HepG2 (cell line): ENCODE measurements around the gene ELL. TPM values are rescaled to one million over a fixed set of nuclear protein-coding genes. Genes with fewer than 3 reads are reported as not detected.

Source experiments
- ATAC-seq: fragments of 200-7000 bp; cut with Tn5 transposase; 3 replicates; pipeline ENCODE4 v1.9.1; 2020; ENCODE audit warnings: mild to moderate bottlenecking, moderate library complexity
- BruUV-seq: library from RNA; stranded (reverse); fragments of 400-500 nt; replicated peaks from 2 replicates; lab custom pipeline; 2021; lab: Mats Ljungman, UMichigan
- CTCF ChIA-PET: fragments of 300-600 bp; formaldehyde crosslinking; extraction: SDS; loops from one replicate; lab custom pipeline; 2021; ENCODE audit warnings: low total read pairs, inconsistent platforms, low intra/inter-chr PET ratio; lab: Yijun Ruan, JAX
- POLR2A ChIA-PET: fragments of 350-600 bp; sonication (Branson Sonifier 250); formaldehyde crosslinking; loops from one replicate; lab custom pipeline; 2020; ENCODE audit warnings: antibody characterized with exemption, inconsistent platforms; lab: Yijun Ruan, JAX
- DNase-seq: peaks from one replicate; pipeline ENCODE4 v3.0.0-alpha.2; 2015; ENCODE audit warnings: low spot score
- FAIRE-seq: peaks from 3 replicates; lab custom pipeline; 2011; peaks lifted over from hg19 to GRCh38; lab: Jason Lieb, UNC
- H2AFZ ChIP-seq: one replicate; pipeline ENCODE4 v1.6.1; 2011; ENCODE audit warnings: low read length, inconsistent platforms
- H3K27ac ChIP-seq: fragments of 300-600 bp; 3 replicates; pipeline ENCODE4 v1.8.0; 2011; ENCODE audit warnings: mixed run types, mild to moderate bottlenecking, mixed read lengths, low read length, inconsistent platforms; ENCODE audit not compliant: insufficient read depth; ENCODE audit errors: extremely low read length
- H3K27me3 ChIP-seq, 2 experiments: fragments of 200-600 bp in 1 of 2; 2 replicates in 1 of 2; 3 replicates in 1 of 2; pipeline versions ENCODE4 v1.6.0 to v1.8.0; 2011; ENCODE audit warnings: low read length in 2 of 2, mild to moderate bottlenecking in 2 of 2, moderate library complexity in 2 of 2, inconsistent platforms in 1 of 2; ENCODE audit not compliant: insufficient read depth in 2 of 2, control insufficient read depth in 1 of 2
- H3K36me3 ChIP-seq, 2 experiments: fragments of 200-600 bp in 1 of 2; replicated peaks in 1 of 2; 2 replicates in 1 of 2; 3 replicates in 1 of 2; pipeline versions ENCODE4 v1.5.1 to v1.8.0; 2011; ENCODE audit warnings: low read length in 2 of 2, inconsistent platforms in 1 of 2; ENCODE audit not compliant: insufficient read depth in 2 of 2, control insufficient read depth in 1 of 2
- H3K4me1 ChIP-seq: 2 replicates; pipeline ENCODE4 v1.5.1; 2012; ENCODE audit warnings: low read length, inconsistent platforms; ENCODE audit not compliant: insufficient read depth
- H3K4me2 ChIP-seq: 2 replicates; pipeline ENCODE4 v1.6.0; 2011; ENCODE audit warnings: low read depth, low read length, inconsistent platforms
- H3K4me3 ChIP-seq, 3 experiments: fragments of 200-600 bp in 1 of 3; sonication (generic), shearing (Covaris generic) in 1 of 3; replicated peaks in 1 of 3; 2 replicates each; pipeline ENCODE4 v1.5.1; 2011 to 2016; ENCODE audit warnings: low read length in 3 of 3, inconsistent platforms in 2 of 3, low read depth in 2 of 3, mild to moderate bottlenecking in 2 of 3, control low read depth in 1 of 3, mixed read lengths in 1 of 3; ENCODE audit not compliant: insufficient read depth in 1 of 3
- H3K79me2 ChIP-seq: one replicate; pipeline ENCODE4 v1.6.1; 2011; ENCODE audit warnings: low read length, inconsistent platforms; ENCODE audit not compliant: insufficient read depth
- H3K9ac ChIP-seq: 2 replicates; pipeline ENCODE4 v1.6.0; 2011; ENCODE audit warnings: mild to moderate bottlenecking, low read depth, low read length, inconsistent platforms; ENCODE audit not compliant: insufficient read depth
- H3K9me3 ChIP-seq: 2 replicates; pipeline ENCODE4 v1.5.1; 2012; ENCODE audit warnings: mild to moderate bottlenecking, low read length
- H4K20me1 ChIP-seq: 2 replicates; pipeline ENCODE4 v1.6.0; 2011; ENCODE audit warnings: inconsistent platforms, mild to moderate bottlenecking, low read length, moderate library complexity; ENCODE audit not compliant: insufficient read depth
- CTCF ChIP-seq: sonication (generic); formaldehyde crosslinking; IDR thresholded peaks from 2 replicates; pipeline ENCODE4 v1.5.0; 2020; ENCODE audit warnings: mild to moderate bottlenecking, missing genetic modification reagents, moderate library complexity
- DNMT1 ChIP-seq: sonication (generic); formaldehyde crosslinking; IDR thresholded peaks from 2 replicates; pipeline ENCODE4 v1.5.1; 2020; ENCODE audit warnings: mild to moderate bottlenecking, missing genetic modification reagents
- FOXM1 ChIP-seq: sonication (generic); formaldehyde crosslinking; IDR thresholded peaks from 2 replicates; pipeline ENCODE4 v1.5.0; 2020; ENCODE audit warnings: missing genetic modification reagents
- HINFP ChIP-seq: sonication (generic); formaldehyde crosslinking; IDR thresholded peaks from 2 replicates; pipeline ENCODE4 v1.4.0; 2020; ENCODE audit warnings: low read depth, mild to moderate bottlenecking, missing genetic modification reagents
- HNRNPL ChIP-seq: fragments of 200-400 bp; formaldehyde crosslinking; IDR thresholded peaks from 2 replicates; pipeline ENCODE4 v1.6.1; 2017; ENCODE audit warnings: mild to moderate bottlenecking, low read depth, low read length
- NR3C1 ChIP-seq: sonication (generic); formaldehyde crosslinking; IDR thresholded peaks from 2 replicates; pipeline ENCODE4 v1.4.0; 2020; ENCODE audit warnings: missing genetic modification reagents
- RBFOX2 ChIP-seq: fragments of 200-400 bp; formaldehyde crosslinking; IDR thresholded peaks from 2 replicates; pipeline ENCODE4 v1.6.1; 2017; ENCODE audit warnings: low read depth, mild to moderate bottlenecking, low read length
- SNAPC5 ChIP-seq: sonication (generic); formaldehyde crosslinking; IDR thresholded peaks from 2 replicates; pipeline ENCODE4 v1.8.1; 2023; ENCODE audit warnings: mild to moderate bottlenecking, missing genetic modification reagents, borderline replicate concordance
- TP53 ChIP-seq: sonication (generic); formaldehyde crosslinking; conservative IDR thresholded peaks from 2 replicates; pipeline ENCODE4 v1.4.0; 2020; ENCODE audit warnings: missing genetic modification reagents
- ZBTB38 ChIP-seq: sonication (generic); formaldehyde crosslinking; IDR thresholded peaks from 2 replicates; pipeline ENCODE4 v1.5.1; 2020; ENCODE audit warnings: mild to moderate bottlenecking, missing genetic modification reagents
- ZNF160 ChIP-seq: sonication (generic); formaldehyde crosslinking; IDR thresholded peaks from 2 replicates; pipeline ENCODE4 v1.8.0; 2022; ENCODE audit warnings: mild to moderate bottlenecking, inconsistent platforms, missing genetic modification reagents
- ZNF275 ChIP-seq: sonication (generic); formaldehyde crosslinking; IDR thresholded peaks from 2 replicates; pipeline ENCODE4 v1.8.0; 2022; ENCODE audit warnings: missing genetic modification reagents, mild to moderate bottlenecking, inconsistent platforms, borderline replicate concordance
- ZNF44 ChIP-seq: sonication (generic); formaldehyde crosslinking; IDR thresholded peaks from 2 replicates; pipeline ENCODE4 v1.5.1; 2020; ENCODE audit warnings: mild to moderate bottlenecking, missing genetic modification reagents
- ZNF558 ChIP-seq: sonication (generic); formaldehyde crosslinking; IDR thresholded peaks from 2 replicates; pipeline ENCODE4 v1.9.0; 2022; ENCODE audit warnings: mild to moderate bottlenecking, missing genetic modification reagents, borderline replicate concordance
- ZNF598 ChIP-seq: sonication (generic); formaldehyde crosslinking; IDR thresholded peaks from 2 replicates; pipeline ENCODE4 v1.5.1; 2020; ENCODE audit warnings: mild to moderate bottlenecking, missing genetic modification reagents, borderline replicate concordance
- WGBS: methylation state at CpG from one replicate; pipeline ENCODE4 v1.1.6; 2017; ENCODE audit warnings: low lambda C conversion rate; 5-methylcytosine and 5-hydroxymethylcytosine counted together
- in situ Hi-C: cut with HindIII; loops from 2 replicates; pipeline ENCODE4 v1.10.0; 2017; ENCODE audit warnings: low pct_unique_long_range_greater_than_20kb; ENCODE audit not compliant: extremely low pct_ligation_motif_present
- intact Hi-C: fragments of 100-400 bp; cut with micrococcal nuclease; formaldehyde crosslinking; loops from one replicate; pipeline ENCODE4 v1.10.0; 2022; ENCODE audit not compliant: unreplicated experiment
- polyA plus RNA-seq, 8 experiments: library from polyadenylated mRNA; depleted of rRNA in 3 of 8; stranded (reverse) in 7 of 8; unstranded in 1 of 8; fragments of >200 nt; fragmentation: Illumina TruSeq in 4 of 8; extraction: Trizol in 4 of 8; gene quantifications; 2 replicates each; pipeline versions ENCODE4 v1.2.1 to v1.2.3, GENCODE V29; 2011 to 2016; ENCODE audit warnings: low read depth in 4 of 8, missing spikeins in 1 of 8, mixed read lengths in 1 of 8; ENCODE audit not compliant: insufficient read depth in 1 of 8
- total RNA-seq, 5 experiments: library from RNA; depleted of rRNA; stranded (reverse); fragments of >200 nt; fragmentation: Illumina TruSeq; extraction: Trizol; gene quantifications; 2 replicates each; pipeline ENCODE4 v1.2.3, GENCODE V29; 2016; ENCODE audit warnings: low read depth in 1 of 5
- TF ChIP-seq, protein P1 (sequence below): sonication (generic); formaldehyde crosslinking; IDR thresholded peaks from 2 replicates; pipeline ENCODE4 v1.5.0; 2020; ENCODE audit warnings: mild to moderate bottlenecking, missing genetic modification reagents, borderline replicate concordance

Gene ELL
- total and polyA plus RNA-seq, 2 of the 13 experiments (the other 11 are each of a cell fraction or from before 2014, with no cell fraction given), result 3.7 to 5.4 TPM

GRCh38 chr19:18414504-18415177 is 107.2 kb downstream of the ELL start:
- Histone ChIP-seq H2AFZ (no peak overlapping the region), H3K9ac (no peak overlapping the region), H4K20me1 (no peaks in the 10 kb centered on the region), H3K27me3 (no peaks in the 10 kb centered on the region), H3K4me3 (peak overlapping the region in 1 of 3 experiments; percentile 31; a peak in 1 of 6 replicates), H3K27ac (no peak overlapping the region), H3K9me3 (no peaks in the 10 kb centered on the region), H3K36me3 (no peaks in the 10 kb centered on the region), H3K79me2 (no peaks in the 10 kb centered on the region), H3K4me2 (peak overlapping the region; percentile 60), H3K4me1 (peaks cover 64% of the 10 kb centered on the region)
- FAIRE-seq, result peak; percentile 30
- 2% methylated on average over 4 of the region's 11 CpGs for WGBS
- in situ Hi-C loops (loop anchor here (10.0 kb wide), 2 partner anchors 140 to 210 kb away; partner anchors contain the start of genes IQCN and RAB3A), intact Hi-C loops (loop anchor here (5.0 kb wide), 3 partner anchors 77 to 207 kb away; no protein-coding TSS in a partner anchor)
- CTCF ChIA-PET, result no interaction called here
- no TSS peak for BruUV-seq
- peak; percentile 3; the same call in 2 of the 3 replicates for ATAC-seq
- POLR2A ChIA-PET, result interaction anchor here (0.6 to 2.9 kb wide), 7 partner anchors 13 to 135 kb away, joined by 3 to 12 read pairs (median 4); partner anchors contain the start of genes GDF15 and JUND
- DNase-seq, result no peak
- TF ChIP-seq SNAPC5 (CRISPR knock-in tag), result no peak
- TF ChIP-seq, protein P1, sequence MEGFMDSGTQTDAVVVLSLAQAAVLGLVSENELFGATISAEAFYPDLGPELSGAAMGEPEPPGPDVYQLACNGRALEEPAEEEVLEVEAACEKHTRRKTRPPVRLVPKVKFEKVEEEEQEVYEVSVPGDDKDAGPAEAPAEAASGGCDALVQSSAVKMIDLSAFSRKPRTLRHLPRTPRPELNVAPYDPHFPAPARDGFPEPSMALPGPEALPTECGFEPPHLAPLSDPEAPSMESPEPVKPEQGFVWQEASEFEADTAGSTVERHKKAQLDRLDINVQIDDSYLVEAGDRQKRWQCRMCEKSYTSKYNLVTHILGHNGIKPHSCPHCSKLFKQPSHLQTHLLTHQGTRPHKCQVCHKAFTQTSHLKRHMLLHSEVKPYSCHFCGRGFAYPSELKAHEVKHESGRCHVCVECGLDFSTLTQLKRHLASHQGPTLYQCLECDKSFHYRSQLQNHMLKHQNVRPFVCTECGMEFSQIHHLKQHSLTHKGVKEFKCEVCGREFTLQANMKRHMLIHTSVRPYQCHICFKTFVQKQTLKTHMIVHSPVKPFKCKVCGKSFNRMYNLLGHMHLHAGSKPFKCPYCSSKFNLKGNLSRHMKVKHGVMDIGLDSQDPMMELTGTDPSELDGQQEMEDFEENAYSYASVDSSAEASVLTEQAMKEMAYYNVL (CRISPR knock-in tag), result no peak
- TF ChIP-seq ZNF598, result no peak
- TF ChIP-seq ZBTB38 (CRISPR knock-in tag), result no peak
- TF ChIP-seq FOXM1 (CRISPR knock-in tag), result no peak
- TF ChIP-seq CTCF, result no peak
- TF ChIP-seq HINFP (CRISPR knock-in tag), result no peak
- TF ChIP-seq DNMT1 (CRISPR knock-in tag), result no peak; the same call in 1 of the 2 replicates
- no peak for TF ChIP-seq ZNF44
- TF ChIP-seq TP53 (CRISPR knock-in tag), result no peak
- TF ChIP-seq ZNF160, result no peak
- no peak for TF ChIP-seq HNRNPL
- TF ChIP-seq ZNF275 (CRISPR knock-in tag), result no peak
- TF ChIP-seq ZNF558 (CRISPR knock-in tag), result no peak
- TF ChIP-seq RBFOX2, result no peak
- TF ChIP-seq NR3C1 (CRISPR knock-in tag), result no peak
